ENCODE results near the gene TPPP3. TPM values are rescaled to one million over a fixed set of nuclear protein-coding genes. Genes with fewer than 3 reads are reported as not detected.
"Not testable (repeated sequence)": the region's sequence is repeated elsewhere in the genome, so short reads cannot be mapped to it uniquely, and the experiment has no call there.

TPPP3 gene
- total and polyA plus RNA-seq, 2 experiments from 2014 or later = 2.5 to 7.2 TPM

- no peak for DNase-seq (ENCODE audit: low read depth in 1 of 2, low spot score in 1 of 2)
- Histone ChIP-seq H3K27me3 (no peaks in the 10 kb centered on the region), H3K4me3 (no peak overlapping the region), H3K36me3 (no peaks in the 10 kb centered on the region), H3K27ac (no peak overlapping the region), H3K4me1 (ENCODE audit: low read depth) (peaks cover 12% of the 10 kb centered on the region), H3K9me3 (ENCODE audit: low read depth) (no peaks in the 10 kb centered on the region)
- TF ChIP-seq, protein P1, sequence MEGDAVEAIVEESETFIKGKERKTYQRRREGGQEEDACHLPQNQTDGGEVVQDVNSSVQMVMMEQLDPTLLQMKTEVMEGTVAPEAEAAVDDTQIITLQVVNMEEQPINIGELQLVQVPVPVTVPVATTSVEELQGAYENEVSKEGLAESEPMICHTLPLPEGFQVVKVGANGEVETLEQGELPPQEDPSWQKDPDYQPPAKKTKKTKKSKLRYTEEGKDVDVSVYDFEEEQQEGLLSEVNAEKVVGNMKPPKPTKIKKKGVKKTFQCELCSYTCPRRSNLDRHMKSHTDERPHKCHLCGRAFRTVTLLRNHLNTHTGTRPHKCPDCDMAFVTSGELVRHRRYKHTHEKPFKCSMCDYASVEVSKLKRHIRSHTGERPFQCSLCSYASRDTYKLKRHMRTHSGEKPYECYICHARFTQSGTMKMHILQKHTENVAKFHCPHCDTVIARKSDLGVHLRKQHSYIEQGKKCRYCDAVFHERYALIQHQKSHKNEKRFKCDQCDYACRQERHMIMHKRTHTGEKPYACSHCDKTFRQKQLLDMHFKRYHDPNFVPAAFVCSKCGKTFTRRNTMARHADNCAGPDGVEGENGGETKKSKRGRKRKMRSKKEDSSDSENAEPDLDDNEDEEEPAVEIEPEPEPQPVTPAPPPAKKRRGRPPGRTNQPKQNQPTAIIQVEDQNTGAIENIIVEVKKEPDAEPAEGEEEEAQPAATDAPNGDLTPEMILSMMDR (IDR thresholded peaks at IDR 0.05; ENCODE audit: low read depth, low read length) = no peak
These were observed 26.6 kb upstream of the TPPP3 start for GRCh38 chr16:67419931-67420330.

DNA sequence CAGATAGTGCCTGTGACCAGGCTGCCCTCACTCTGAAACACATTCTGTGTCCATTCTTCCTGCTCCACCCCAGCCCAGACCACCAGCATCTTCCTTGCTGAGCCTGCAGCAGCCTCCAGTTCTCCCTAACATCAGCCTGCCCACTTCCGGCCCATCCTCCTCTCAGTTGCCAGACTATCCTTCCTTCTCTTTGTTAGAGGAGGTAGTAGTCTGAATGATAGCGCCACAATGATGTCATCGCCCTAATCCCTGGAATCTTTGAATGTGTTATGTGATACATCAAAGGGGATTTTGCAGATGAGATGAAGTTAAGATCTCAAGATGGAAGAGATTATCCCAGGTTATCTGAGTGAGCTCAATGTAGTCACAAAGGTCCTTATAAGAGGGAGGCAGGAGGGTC is 26.2 kb upstream of the TPPP3 start:
- no peak overlapping the region for H3K27ac ChIP-seq
- TF ChIP-seq, protein P1 (IDR thresholded peaks at IDR 0.05; ENCODE audit: low read depth, low read length) = no peak
- H3K9me3 ChIP-seq (ENCODE audit: low read depth) = no peaks in the 10 kb centered on the region
- H3K4me3 ChIP-seq = no peak overlapping the region
- no peaks in the 10 kb centered on the region for H3K36me3 ChIP-seq
- H3K4me1 ChIP-seq (ENCODE audit: low read depth) = peaks cover 12% of the 10 kb centered on the region
- no peaks in the 10 kb centered on the region for H3K27me3 ChIP-seq
- no peak for DNase-seq (ENCODE audit: low read depth in 1 of 2, low spot score in 1 of 2)

- Histone ChIP-seq H3K27me3 (no peaks in the 10 kb centered on the region), H3K4me1 (ENCODE audit: low read depth) (no peaks in the 10 kb centered on the region), H3K4me3 (no peak overlapping the region), H3K9me3 (ENCODE audit: low read depth) (no peaks in the 10 kb centered on the region), H3K36me3 (no peaks in the 10 kb centered on the region), H3K27ac (no peak overlapping the region)
- TF ChIP-seq, protein P1 (IDR thresholded peaks at IDR 0.05; ENCODE audit: low read depth, low read length) = no peak
- DNase-seq (ENCODE audit: low read depth in 1 of 2, low spot score in 1 of 2) = no peak
These were observed 24.2 kb upstream of the TPPP3 start for GRCh38 chr16:67417333-67418061.

DNA sequence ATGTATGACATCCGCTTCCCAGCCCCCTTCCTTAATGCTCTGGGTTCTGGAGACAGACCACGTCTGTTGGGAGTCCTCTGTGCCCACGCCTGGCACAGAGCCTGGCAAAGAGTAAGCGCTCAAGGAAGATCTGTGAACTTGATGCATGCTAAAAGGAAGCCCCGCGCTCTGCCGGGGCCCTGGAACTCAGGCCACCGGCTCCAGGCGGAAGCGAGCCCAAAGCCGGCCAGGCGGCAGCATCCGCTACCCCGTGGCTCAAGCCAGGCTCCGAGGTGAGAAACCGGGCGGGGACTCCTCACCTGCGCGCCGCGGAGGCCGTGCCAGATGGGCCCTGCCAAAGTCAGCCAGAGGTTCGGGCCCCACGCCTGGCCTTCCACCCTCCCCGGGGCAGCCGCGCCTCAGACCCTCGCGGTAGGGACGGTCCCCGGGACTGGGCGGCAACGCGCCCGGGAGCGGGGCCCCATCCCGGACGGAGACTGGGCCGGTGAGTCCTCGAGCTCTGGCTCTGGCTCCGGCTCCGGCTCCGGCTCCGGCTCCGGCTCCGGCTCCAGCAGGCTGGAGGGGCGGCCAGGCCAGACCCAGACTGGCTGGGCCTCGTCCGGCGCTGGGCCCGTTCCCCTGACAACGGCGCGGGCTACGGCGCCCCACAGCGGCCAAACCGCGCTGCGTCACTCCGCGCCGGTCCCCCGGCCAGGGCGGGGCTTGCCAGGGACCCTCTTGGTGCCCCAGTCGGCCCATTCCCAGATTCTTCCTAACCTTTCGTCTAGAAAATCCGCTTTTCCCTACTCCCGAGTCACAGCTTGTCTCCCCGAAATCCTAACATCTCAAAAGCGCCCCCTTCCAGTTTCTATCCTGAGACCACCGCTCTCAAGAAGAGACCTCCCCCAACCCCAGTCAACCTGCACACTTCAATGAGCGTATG is 22.8 kb upstream of the TPPP3 start, which contains the start of gene ZDHHC1:
TSS of gene ZDHHC1 (minus strand) at position 606 of the 922 bp plus-strand sequence. CDS start 8,702 bp downstream, outside the sequence.
- Histone ChIP-seq H3K9me3 (ENCODE audit: low read depth) (no peaks in the 10 kb centered on the region), H3K27me3 (no peaks in the 10 kb centered on the region), H3K27ac (no peak within 1 kb of the TSS), H3K36me3 (no peaks in the 10 kb centered on the region), H3K4me3 (peak within 1 kb of the TSS; percentile 74), H3K4me1 (ENCODE audit: low read depth) (no peaks in the 10 kb centered on the region)
- TF ChIP-seq, protein P1 (IDR thresholded peaks at IDR 0.05; ENCODE audit: low read depth, low read length) = peak; percentile 38
- peak; percentile 77 to 82 for DNase-seq (ENCODE audit: low read depth in 1 of 2, low spot score in 1 of 2)

- not testable (repeated sequence) for H3K4me1 ChIP-seq (ENCODE audit: low read depth); H3K27me3 ChIP-seq; H3K36me3 ChIP-seq; H3K9me3 ChIP-seq (ENCODE audit: low read depth); DNase-seq (ENCODE audit: low read depth in 1 of 2, low spot score in 1 of 2); H3K27ac ChIP-seq
- peak overlapping the region; percentile 74 for H3K4me3 ChIP-seq
These were observed 22.1 kb upstream of the TPPP3 start for GRCh38 chr16:67415421-67415820.

All from cardiac muscle cell (in vitro differentiated cells and primary cell).